H1 (cell line): ENCODE measurements around the gene IFT80. TPM values are rescaled to one million over a fixed set of nuclear protein-coding genes. Genes with fewer than 3 reads are reported as not detected.
A peak's percentile ranks its signal among the peaks of the same experiment; 100 is the strongest.

ENCODE experiments used
- CTCF ChIA-PET: fragments of 300-600 bp; sonication (Branson Sonifier 250); formaldehyde crosslinking; loops from one replicate; lab custom pipeline; 2021; ENCODE audit not compliant: partially characterized antibody; lab: Charles Lee
- POLR2A ChIA-PET: fragments of 300-600 bp; sonication (Branson Sonifier 250); formaldehyde crosslinking; loops from one replicate; lab custom pipeline; 2021; ENCODE audit warnings: inconsistent platforms; ENCODE audit not compliant: partially characterized antibody; lab: Charles Lee
- DNase-seq, 2 experiments: peaks; one replicate each; pipeline versions ENCODE4 v3.0.0 to v3.0.0-alpha.2; 2010 to 2022; ENCODE audit warnings: low spot score in 2 of 2, low read depth in 1 of 2, mixed read lengths in 1 of 2
- FAIRE-seq: peaks from 2 replicates; lab custom pipeline; 2011; peaks lifted over from hg19 to GRCh38; lab: Jason Lieb, UNC
- H2AFZ ChIP-seq: 2 replicates; pipeline ENCODE4 v1.8.1; 2012; ENCODE audit warnings: low read length, inconsistent platforms
- H2AK5ac ChIP-seq: 2 replicates; pipeline ENCODE4 v1.6.1; 2013; ENCODE audit warnings: low read depth, low read length
- H2BK120ac ChIP-seq: replicated peaks from 2 replicates; pipeline ENCODE3; 2013; ENCODE audit warnings: low read depth, low read length, inconsistent platforms
- H2BK12ac ChIP-seq: 2 replicates; pipeline ENCODE4 v1.6.1; 2013; ENCODE audit warnings: low read depth, low read length
- H2BK15ac ChIP-seq: 2 replicates; pipeline ENCODE4 v1.6.1; 2013; ENCODE audit warnings: low read length
- H2BK20ac ChIP-seq: 2 replicates; pipeline ENCODE4 v1.6.1; 2013; ENCODE audit warnings: low read length
- H2BK5ac ChIP-seq: 2 replicates; pipeline ENCODE4 v1.6.1; 2013; ENCODE audit warnings: low read depth, low read length
- H3K14ac ChIP-seq: 2 replicates; pipeline ENCODE4 v1.6.1; 2013; ENCODE audit warnings: inconsistent platforms; ENCODE audit not compliant: insufficient read length
- H3K18ac ChIP-seq: 2 replicates; pipeline ENCODE4 v1.6.1; 2013; ENCODE audit warnings: low read length; ENCODE audit errors: extremely low read depth
- H3K23ac ChIP-seq: 2 replicates; pipeline ENCODE4 v1.6.1; 2013; ENCODE audit warnings: inconsistent platforms; ENCODE audit not compliant: insufficient read length
- H3K23me2 ChIP-seq: 2 replicates; pipeline ENCODE4 v1.6.1; 2013; ENCODE audit warnings: low read depth, low read length
- H3K27ac ChIP-seq: 2 replicates; pipeline ENCODE4 v1.6.1; 2011; ENCODE audit warnings: low read depth, low read length, inconsistent platforms
- H3K27me3 ChIP-seq, 4 experiments: replicated peaks in 1 of 4; 1 replicate in 1 of 4; 2 replicates in 3 of 4; pipeline versions ENCODE4 v1.6.1 to v1.8.1; 2011 to 2013; ENCODE audit warnings: low read length in 3 of 4, mild to moderate bottlenecking in 3 of 4, inconsistent platforms in 2 of 4, mixed read lengths in 2 of 4, moderate library complexity in 1 of 4; ENCODE audit not compliant: control insufficient read depth in 3 of 4, insufficient read depth in 3 of 4; ENCODE audit errors: extremely low read depth in 1 of 4
- H3K36me3 ChIP-seq, 4 experiments: 2 replicates each; pipeline versions ENCODE4 v1.6.1 to v1.8.1; 2011 to 2013; ENCODE audit warnings: mild to moderate bottlenecking in 4 of 4, low read length in 3 of 4, moderate library complexity in 2 of 4, control low read depth in 1 of 4, inconsistent platforms in 1 of 4; ENCODE audit not compliant: insufficient read depth in 4 of 4, control insufficient read depth in 2 of 4
- H3K4ac ChIP-seq: replicated peaks from 2 replicates; pipeline ENCODE3; 2013; ENCODE audit warnings: low read length, low read depth, mixed read lengths, inconsistent platforms; ENCODE audit not compliant: insufficient read length
- H3K4me1 ChIP-seq, 4 experiments: replicated peaks in 1 of 4; 1 replicate in 1 of 4; 2 replicates in 3 of 4; pipeline versions ENCODE4 v1.6.1 to v1.8.1; 2011 to 2013; ENCODE audit warnings: low read length in 3 of 4, inconsistent platforms in 2 of 4, mixed read lengths in 1 of 4; ENCODE audit not compliant: insufficient read depth in 4 of 4, control insufficient read depth in 3 of 4
- H3K4me2 ChIP-seq, 2 experiments: 2 replicates each; pipeline versions ENCODE4 v1.6.1 to v1.8.1; 2011 to 2013; ENCODE audit warnings: low read depth in 2 of 2, low read length in 2 of 2, control low read depth in 1 of 2, inconsistent platforms in 1 of 2, mild to moderate bottlenecking in 1 of 2; ENCODE audit not compliant: insufficient read depth in 1 of 2
- H3K4me3 ChIP-seq, 4 experiments: fragments of 200-600, 300-600 bp in 1 of 4; sonication (generic), shearing (Covaris generic), sonication (Bioruptor Twin) in 1 of 4; 2 replicates each; pipeline versions ENCODE4 v1.5.1 to v1.8.1; 2011 to 2016; ENCODE audit warnings: low read length in 4 of 4, low read depth in 3 of 4, control low read depth in 2 of 4, inconsistent platforms in 2 of 4, mild to moderate bottlenecking in 2 of 4, mixed read lengths in 1 of 4, moderate library complexity in 1 of 4; ENCODE audit not compliant: insufficient read depth in 2 of 4; ENCODE audit errors: extremely low read depth in 1 of 4
- H3K56ac ChIP-seq: replicated peaks from 2 replicates; pipeline ENCODE3; 2013; ENCODE audit warnings: low read depth, mild to moderate bottlenecking, mixed read lengths, low read length, inconsistent platforms; ENCODE audit not compliant: insufficient read length
- H3K79me1 ChIP-seq: 2 replicates; pipeline ENCODE4 v1.6.1; 2013; ENCODE audit warnings: low read depth, low read length, control low read depth
- H3K79me2 ChIP-seq, 2 experiments: 2 replicates each; pipeline versions ENCODE4 v1.6.1 to v1.8.1; 2012 to 2013; ENCODE audit warnings: low read length in 2 of 2, mild to moderate bottlenecking in 2 of 2, inconsistent platforms in 1 of 2; ENCODE audit not compliant: insufficient read depth in 2 of 2, control insufficient read depth in 1 of 2
- H3K9ac ChIP-seq, 4 experiments: replicated peaks in 1 of 4; 1 replicate in 1 of 4; 2 replicates in 3 of 4; pipeline versions ENCODE4 v1.6.1 to v1.8.1; 2011 to 2013; ENCODE audit warnings: low read depth in 3 of 4, low read length in 3 of 4, control low read depth in 2 of 4, mild to moderate bottlenecking in 2 of 4, moderate library complexity in 2 of 4, inconsistent platforms in 1 of 4; ENCODE audit errors: extremely low read depth in 1 of 4
- H3K9me3 ChIP-seq, 2 experiments: 2 replicates each; pipeline versions ENCODE4 v1.6.1 to v1.8.1; 2012 to 2013; ENCODE audit warnings: mild to moderate bottlenecking in 2 of 2, moderate library complexity in 2 of 2, control low read depth in 1 of 2, inconsistent platforms in 1 of 2, low read depth in 1 of 2, low read length in 1 of 2, mixed read lengths in 1 of 2; ENCODE audit not compliant: insufficient read depth in 2 of 2
- H4K20me1 ChIP-seq, 2 experiments: replicated peaks in 1 of 2; 2 replicates each; pipeline versions ENCODE3 to v1.8.1; 2011 to 2013; ENCODE audit warnings: inconsistent platforms in 2 of 2, low read length in 2 of 2, mild to moderate bottlenecking in 1 of 2; ENCODE audit not compliant: insufficient read depth in 2 of 2, control insufficient read depth in 1 of 2
- H4K5ac ChIP-seq: 2 replicates; pipeline ENCODE4 v1.6.1; 2013; ENCODE audit warnings: low read length, low read depth, mixed read lengths, inconsistent platforms; ENCODE audit not compliant: insufficient read length
- H4K8ac ChIP-seq: 2 replicates; pipeline ENCODE4 v1.8.0; 2013; ENCODE audit warnings: mild to moderate bottlenecking, moderate library complexity, low read length, inconsistent platforms; ENCODE audit not compliant: insufficient read depth; ENCODE audit errors: extremely low read depth
- H4K91ac ChIP-seq: replicated peaks from 2 replicates; pipeline ENCODE3; 2013; ENCODE audit warnings: low read length, mixed read lengths, inconsistent platforms; ENCODE audit not compliant: insufficient read length
- BACH1 ChIP-seq: IDR thresholded peaks from 2 replicates; pipeline ENCODE4 v1.6.1; 2012; ENCODE audit warnings: low read length, improper control_type of control experiment
- CREB1 ChIP-seq: IDR thresholded peaks from 2 replicates; pipeline ENCODE4 v1.6.1; 2012; ENCODE audit warnings: inconsistent platforms
- GTF2F1 ChIP-seq: IDR thresholded peaks from 2 replicates; pipeline ENCODE4 v1.6.1; 2012; ENCODE audit warnings: low read depth, low read length, improper control_type of control experiment, borderline replicate concordance
- KDM4A ChIP-seq: IDR thresholded peaks from one replicate; pipeline ENCODE4 v1.7.1; 2012; ENCODE audit warnings: low read depth, mild to moderate bottlenecking, moderate library complexity, low read length, inconsistent platforms; ENCODE audit not compliant: severe bottlenecking
- PHF8 ChIP-seq: fragments of 200-600 bp; sonication (generic); conservative IDR thresholded peaks from 2 replicates; pipeline ENCODE4 v1.7.1; 2012; ENCODE audit warnings: low read depth, mild to moderate bottlenecking, inconsistent platforms, low read length, moderate library complexity
- POLR2A ChIP-seq, 2 experiments: IDR thresholded peaks; 1 replicate in 1 of 2; 2 replicates in 1 of 2; pipeline ENCODE4 v1.6.1; 2011; ENCODE audit warnings: low read depth in 2 of 2, low read length in 2 of 2, mild to moderate bottlenecking in 2 of 2; ENCODE audit errors: control extremely low read depth in 1 of 2
- RBBP5 ChIP-seq: IDR thresholded peaks from 2 replicates; pipeline ENCODE4 v1.7.1; 2012; ENCODE audit warnings: low read depth, mild to moderate bottlenecking, inconsistent platforms, low read length, moderate library complexity, borderline replicate concordance
- RFX5 ChIP-seq: IDR thresholded peaks from 2 replicates; pipeline ENCODE4 v1.6.1; 2011; ENCODE audit warnings: low read depth, low read length, improper control_type of control experiment, borderline replicate concordance
- SIN3A ChIP-seq, 2 experiments: IDR thresholded peaks in 1 of 2; conservative IDR thresholded peaks in 1 of 2; 2 replicates each; pipeline ENCODE4 v1.6.1; 2011 to 2012; ENCODE audit warnings: low read length in 2 of 2, improper control_type of control experiment in 1 of 2, low read depth in 1 of 2, mild to moderate bottlenecking in 1 of 2
- SIX5 ChIP-seq: IDR thresholded peaks from 2 replicates; pipeline ENCODE4 v1.6.1; 2011; ENCODE audit warnings: mild to moderate bottlenecking, low read depth, low read length
- SRF ChIP-seq: IDR thresholded peaks from 2 replicates; pipeline ENCODE4 v1.6.1; 2011; ENCODE audit warnings: mild to moderate bottlenecking, low read depth, low read length, moderate library complexity
- TAF1 ChIP-seq: IDR thresholded peaks from 2 replicates; pipeline ENCODE4 v1.6.1; 2011; ENCODE audit warnings: mild to moderate bottlenecking, low read depth, low read length
- TCF12 ChIP-seq: IDR thresholded peaks from 2 replicates; pipeline ENCODE4 v1.6.1; 2011; ENCODE audit warnings: low read depth, mild to moderate bottlenecking, low read length
- TEAD4 ChIP-seq: IDR thresholded peaks from 2 replicates; pipeline ENCODE4 v1.6.1; 2012; ENCODE audit warnings: low read depth, low read length, inconsistent platforms, mixed read lengths
- WGBS, 2 experiments: shearing (Covaris generic) in 1 of 2; methylation state at CpG; one replicate each; pipeline versions ENCODE4 v1.1.6 to v1.1.7; 2013 to 2015; ENCODE audit warnings: low lambda C conversion rate in 2 of 2, mixed read lengths in 2 of 2, inconsistent platforms in 1 of 2, low coverage in 1 of 2, missing lambda C conversion rate in 1 of 2; ENCODE audit not compliant: insufficient replicate concordance in 2 of 2, insufficient coverage in 1 of 2, insufficient read length in 1 of 2; ENCODE audit errors: extremely low coverage in 1 of 2, missing lambda C conversion rate in 1 of 2; 5-methylcytosine and 5-hydroxymethylcytosine counted together
- polyA plus RNA-seq, 7 experiments: library from polyadenylated mRNA; depleted of rRNA in 3 of 7; stranded (reverse) in 5 of 7; unstranded in 2 of 7; fragments of >200 nt in 5 of 7; fragments of 200-250 nt in 2 of 7; gene quantifications; 1 replicate in 5 of 7; 2 replicates in 1 of 7; 4 replicates in 1 of 7; pipeline versions ENCODE4 v1.2.1 to v1.2.3, GENCODE V29; 2011 to 2013; ENCODE audit warnings: missing spikeins in 2 of 7, mixed read lengths in 2 of 7
- total RNA-seq: library from RNA; stranded (reverse); fragmentation: NEBNext Ultra II Directional; extraction: Animal tissue kit (Norgen Biotek cat#: 25700); gene quantifications from 2 replicates; pipeline ENCODE4 v1.2.1, GENCODE V29; 2021

Gene IFT80
- total and polyA plus RNA-seq, 2 of the 8 experiments (the other 6 are each of a cell fraction or from before 2014, with no cell fraction given): 7.2 to 25.9 TPM

GRCh38 chr3:160400702-160401150 lies 1.7 kb upstream of the IFT80 start:
- no peak for FAIRE-seq
- H3K79me2 ChIP-seq: peaks cover 19 to 82% of the 10 kb centered on the region in 2 experiments
- TF ChIP-seq SIX5 (no peak), TCF12 (no peak), BACH1 (no peak), TEAD4 (no peak), KDM4A (no peak), RBBP5 (peak; percentile 25; the same call in 1 of the 2 replicates), RFX5 (no peak), GTF2F1 (no peak), TAF1 (0 out of 2 replicates have a peak, but pooled peaks have one; percentile 27), POLR2A (IDR thresholded peaks at IDR 0.05; ENCODE audit: control extremely low read depth in 1 of 2, low read depth in 2 of 2, low read length in 2 of 2) (0 out of 3 replicates have a peak, but pooled peaks of 1 of the 2 experiments have one; percentile 5), PHF8 (0 out of 2 replicates have a peak, but pooled peaks have one; percentile 29), SRF (no peak), SIN3A (conservative IDR thresholded peaks at IDR 0.05 in 1 of 2, IDR thresholded peaks at IDR 0.05 in 1 of 2; ENCODE audit: low read depth in 1 of 2, low read length in 2 of 2) (0 out of 4 replicates have a peak, but pooled peaks of 1 of the 2 experiments have one; percentile 32), CREB1 (no peak)

More at GRCh38 chr3:160400702-160401150, 1.7 kb upstream of the IFT80 start:
- H3K4me3 ChIP-seq: peak overlapping the region; percentile 84 to 99 (median 92)
- H2BK5ac ChIP-seq: no peak overlapping the region; the same call in 1 of the 2 replicates
- H3K23ac ChIP-seq: no peak overlapping the region
- peaks cover 18% of the 10 kb centered on the region in 2 experiments for H4K20me1 ChIP-seq
- no peak overlapping the region for H3K14ac ChIP-seq
- CTCF ChIA-PET: interaction anchor here (0.7 to 0.9 kb wide), 2 partner anchors 11 to 15 kb away, joined by 3 read pairs; no protein-coding TSS in a partner anchor
- no peaks in the 10 kb centered on the region; a peak in 3 of 7 replicates for H3K4me1 ChIP-seq
- no peaks in the 10 kb centered on the region for H3K79me1 ChIP-seq
- H3K18ac ChIP-seq: no peak overlapping the region
- no peak overlapping the region for H4K91ac ChIP-seq
- H3K27ac ChIP-seq: peak overlapping the region; percentile 97; the same call in 1 of the 2 replicates
- no peak overlapping the region for H4K5ac ChIP-seq
- H2BK120ac ChIP-seq: no peak overlapping the region
- no peak overlapping the region for H2AFZ ChIP-seq
- H3K23me2 ChIP-seq: peaks cover 5% of the 10 kb centered on the region; the same call in 1 of the 2 replicates
- peaks cover 0 to 19% (median 3%) of the 10 kb centered on the region in 4 experiments; a peak in 5 of 8 replicates for H3K36me3 ChIP-seq
- H2BK20ac ChIP-seq: no peak overlapping the region
- H3K9me3 ChIP-seq: no peaks in the 10 kb centered on the region
- WGBS, 2 experiments: 2% methylated on average over 36 of the region's 51 CpGs; no CpG with 5 or more reads in 1 of the 2 experiments
- no peak overlapping the region for H3K56ac ChIP-seq
- POLR2A ChIA-PET: interaction anchor here (1.0 to 1.4 kb wide), 12 partner anchors 10 to 289 kb away, joined by 3 to 13 read pairs (median 4); partner anchors contain the start of genes C3orf80 and TRIM59
- no peak overlapping the region for H2BK15ac ChIP-seq
- peak overlapping the region; percentile 86; the same call in 1 of the 2 replicates for H4K8ac ChIP-seq
- H3K9ac ChIP-seq: peak overlapping the region; percentile 78 to 99 (median 94)
- H2AK5ac ChIP-seq: no peak overlapping the region
- no peaks in the 10 kb centered on the region for H3K27me3 ChIP-seq
- H3K4ac ChIP-seq: peak overlapping the region; percentile 83
- peak overlapping the region; percentile 87 to 91 for H3K4me2 ChIP-seq
- DNase-seq: peak in 1 of 2 experiments; percentile 55
- no peak overlapping the region for H2BK12ac ChIP-seq
